HTERT RPE-1 (cell line): Measurements from ENCODE around the gene TSHR.

ENCODE experiments used
- in situ Hi-C: fragments of 300-500 bp; cut with MboI; formaldehyde crosslinking; loops from 4 replicates; pipeline ENCODE4 v1.14.3; 2020; ENCODE audit warnings: low sequenced_read_pairs

TSHR gene

GRCh38 chr14:81129242-81129641, 173.8 kb downstream of the TSHR start:
- in situ Hi-C loops = no loop called here

- in situ Hi-C loops = no loop called here
Observed at GRCh38 chr14:81132468-81132867, 177.0 kb downstream of the TSHR start.

GRCh38 chr14:81133400-81133799, 178.0 kb downstream of the TSHR start:
- in situ Hi-C loops = no loop called here

GRCh38 chr14:81137316-81137715, 181.9 kb downstream of the TSHR start:
- in situ Hi-C loops = no loop called here

- in situ Hi-C loops = no loop called here
Observed at GRCh38 chr14:81138429-81138828, 183.0 kb downstream of the TSHR start.

- in situ Hi-C loops = no loop called here
Observed at GRCh38 chr14:81141426-81141825, 186.0 kb downstream of the TSHR start.

- in situ Hi-C loops = no loop called here
Observed at GRCh38 chr14:81143793-81144192, 188.4 kb downstream of the TSHR start.

GRCh38 chr14:81144824-81145603, 189.6 kb downstream of the TSHR start:
- in situ Hi-C loops = no loop called here

- in situ Hi-C loops = no loop called here
Observed at GRCh38 chr14:81147140-81147897, 191.9 kb downstream of the TSHR start.

- in situ Hi-C loops = no loop called here
Observed at GRCh38 chr14:81148635-81149034, 193.2 kb downstream of the TSHR start.

GRCh38 chr14:81153187-81153586, 197.8 kb downstream of the TSHR start:
- in situ Hi-C loops = no loop called here

- in situ Hi-C loops = no loop called here
Observed at GRCh38 chr14:81157431-81157830, 202.0 kb downstream of the TSHR start.

- in situ Hi-C loops = no loop called here
Observed at GRCh38 chr14:81161088-81161487, 205.7 kb downstream of the TSHR start.

GRCh38 chr14:81161749-81162148, 206.3 kb downstream of the TSHR start:
- in situ Hi-C loops = no loop called here

- in situ Hi-C loops = no loop called here
Observed at GRCh38 chr14:81162941-81163340, 207.5 kb downstream of the TSHR start.

GRCh38 chr14:81164167-81164774, 208.8 kb downstream of the TSHR start:
- in situ Hi-C loops = no loop called here

- in situ Hi-C loops = no loop called here
Observed at GRCh38 chr14:81165188-81165587, 209.8 kb downstream of the TSHR start.

- in situ Hi-C loops = no loop called here
Observed at GRCh38 chr14:81166121-81166520, 210.7 kb downstream of the TSHR start.

GRCh38 chr14:81169267-81169666, 213.8 kb downstream of the TSHR start:
- in situ Hi-C loops = no loop called here

- in situ Hi-C loops = no loop called here
Observed at GRCh38 chr14:81169711-81170103, 214.3 kb downstream of the TSHR start.

- in situ Hi-C loops = no loop called here
Observed at GRCh38 chr14:81170104-81170828, 214.8 kb downstream of the TSHR start.
